ENCODE data around the gene KRTAP5-11. TPM values are rescaled to one million over a fixed set of nuclear protein-coding genes. Genes with fewer than 3 reads are reported as not detected.

Gene KRTAP5-11
- total and polyA plus RNA-seq, 2 experiments from 2014 or later = not detected

DNA sequence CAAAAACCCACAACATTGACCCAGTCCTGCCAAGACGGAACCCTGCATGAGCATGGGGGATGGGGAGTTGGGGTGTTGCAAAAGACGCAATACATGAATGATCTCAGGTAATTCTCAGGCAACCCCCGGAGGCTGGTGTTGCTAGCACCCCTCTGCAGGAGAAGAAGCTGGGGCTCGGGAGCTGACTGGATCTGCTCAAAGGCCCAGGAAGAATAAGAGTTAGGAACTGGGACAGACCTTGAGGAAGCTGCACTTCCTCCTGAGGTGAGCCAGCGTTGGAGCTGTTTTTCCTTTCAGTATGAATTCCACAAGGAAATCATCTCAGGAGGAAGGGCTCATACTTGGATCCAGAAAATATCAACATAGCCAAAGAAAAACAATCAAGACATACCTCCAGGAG lies 34.6 kb downstream of the KRTAP5-11 start, which contains the start of gene KRTAP5-9 (continued):
- TF ChIP-seq, protein P1, sequence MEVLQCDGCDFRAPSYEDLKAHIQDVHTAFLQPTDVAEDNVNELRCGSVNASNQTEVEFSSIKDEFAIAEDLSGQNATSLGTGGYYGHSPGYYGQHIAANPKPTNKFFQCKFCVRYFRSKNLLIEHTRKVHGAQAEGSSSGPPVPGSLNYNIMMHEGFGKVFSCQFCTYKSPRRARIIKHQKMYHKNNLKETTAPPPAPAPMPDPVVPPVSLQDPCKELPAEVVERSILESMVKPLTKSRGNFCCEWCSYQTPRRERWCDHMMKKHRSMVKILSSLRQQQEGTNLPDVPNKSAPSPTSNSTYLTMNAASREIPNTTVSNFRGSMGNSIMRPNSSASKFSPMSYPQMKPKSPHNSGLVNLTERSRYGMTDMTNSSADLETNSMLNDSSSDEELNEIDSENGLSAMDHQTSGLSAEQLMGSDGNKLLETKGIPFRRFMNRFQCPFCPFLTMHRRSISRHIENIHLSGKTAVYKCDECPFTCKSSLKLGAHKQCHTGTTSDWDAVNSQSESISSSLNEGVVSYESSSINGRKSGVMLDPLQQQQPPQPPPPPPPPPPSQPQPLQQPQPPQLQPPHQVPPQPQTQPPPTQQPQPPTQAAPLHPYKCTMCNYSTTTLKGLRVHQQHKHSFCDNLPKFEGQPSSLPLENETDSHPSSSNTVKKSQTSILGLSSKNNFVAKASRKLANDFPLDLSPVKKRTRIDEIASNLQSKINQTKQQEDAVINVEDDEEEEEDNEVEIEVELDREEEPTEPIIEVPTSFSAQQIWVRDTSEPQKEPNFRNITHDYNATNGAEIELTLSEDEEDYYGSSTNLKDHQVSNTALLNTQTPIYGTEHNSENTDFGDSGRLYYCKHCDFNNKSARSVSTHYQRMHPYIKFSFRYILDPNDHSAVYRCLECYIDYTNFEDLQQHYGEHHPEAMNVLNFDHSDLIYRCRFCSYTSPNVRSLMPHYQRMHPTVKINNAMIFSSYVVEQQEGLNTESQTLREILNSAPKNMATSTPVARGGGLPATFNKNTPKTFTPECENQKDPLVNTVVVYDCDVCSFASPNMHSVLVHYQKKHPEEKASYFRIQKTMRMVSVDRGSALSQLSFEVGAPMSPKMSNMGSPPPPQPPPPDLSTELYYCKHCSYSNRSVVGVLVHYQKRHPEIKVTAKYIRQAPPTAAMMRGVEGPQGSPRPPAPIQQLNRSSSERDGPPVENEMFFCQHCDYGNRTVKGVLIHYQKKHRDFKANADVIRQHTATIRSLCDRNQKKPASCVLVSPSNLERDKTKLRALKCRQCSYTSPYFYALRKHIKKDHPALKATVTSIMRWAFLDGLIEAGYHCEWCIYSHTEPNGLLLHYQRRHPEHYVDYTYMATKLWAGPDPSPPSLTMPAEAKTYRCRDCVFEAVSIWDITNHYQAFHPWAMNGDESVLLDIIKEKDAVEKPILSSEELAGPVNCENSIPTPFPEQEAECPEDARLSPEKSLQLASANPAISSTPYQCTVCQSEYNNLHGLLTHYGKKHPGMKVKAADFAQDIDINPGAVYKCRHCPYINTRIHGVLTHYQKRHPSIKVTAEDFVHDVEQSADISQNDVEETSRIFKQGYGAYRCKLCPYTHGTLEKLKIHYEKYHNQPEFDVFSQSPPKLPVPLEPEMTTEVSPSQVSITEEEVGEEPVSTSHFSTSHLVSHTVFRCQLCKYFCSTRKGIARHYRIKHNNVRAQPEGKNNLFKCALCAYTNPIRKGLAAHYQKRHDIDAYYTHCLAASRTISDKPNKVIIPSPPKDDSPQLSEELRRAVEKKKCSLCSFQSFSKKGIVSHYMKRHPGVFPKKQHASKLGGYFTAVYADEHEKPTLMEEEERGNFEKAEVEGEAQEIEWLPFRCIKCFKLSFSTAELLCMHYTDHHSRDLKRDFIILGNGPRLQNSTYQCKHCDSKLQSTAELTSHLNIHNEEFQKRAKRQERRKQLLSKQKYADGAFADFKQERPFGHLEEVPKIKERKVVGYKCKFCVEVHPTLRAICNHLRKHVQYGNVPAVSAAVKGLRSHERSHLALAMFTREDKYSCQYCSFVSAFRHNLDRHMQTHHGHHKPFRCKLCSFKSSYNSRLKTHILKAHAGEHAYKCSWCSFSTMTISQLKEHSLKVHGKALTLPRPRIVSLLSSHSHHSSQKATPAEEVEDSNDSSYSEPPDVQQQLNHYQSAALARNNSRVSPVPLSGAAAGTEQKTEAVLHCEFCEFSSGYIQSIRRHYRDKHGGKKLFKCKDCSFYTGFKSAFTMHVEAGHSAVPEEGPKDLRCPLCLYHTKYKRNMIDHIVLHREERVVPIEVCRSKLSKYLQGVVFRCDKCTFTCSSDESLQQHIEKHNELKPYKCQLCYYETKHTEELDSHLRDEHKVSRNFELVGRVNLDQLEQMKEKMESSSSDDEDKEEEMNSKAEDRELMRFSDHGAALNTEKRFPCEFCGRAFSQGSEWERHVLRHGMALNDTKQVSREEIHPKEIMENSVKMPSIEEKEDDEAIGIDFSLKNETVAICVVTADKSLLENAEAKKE (CRISPR knock-in tag; IDR thresholded peaks at IDR 0.05) = no peak
- TF ChIP-seq, protein P2, sequence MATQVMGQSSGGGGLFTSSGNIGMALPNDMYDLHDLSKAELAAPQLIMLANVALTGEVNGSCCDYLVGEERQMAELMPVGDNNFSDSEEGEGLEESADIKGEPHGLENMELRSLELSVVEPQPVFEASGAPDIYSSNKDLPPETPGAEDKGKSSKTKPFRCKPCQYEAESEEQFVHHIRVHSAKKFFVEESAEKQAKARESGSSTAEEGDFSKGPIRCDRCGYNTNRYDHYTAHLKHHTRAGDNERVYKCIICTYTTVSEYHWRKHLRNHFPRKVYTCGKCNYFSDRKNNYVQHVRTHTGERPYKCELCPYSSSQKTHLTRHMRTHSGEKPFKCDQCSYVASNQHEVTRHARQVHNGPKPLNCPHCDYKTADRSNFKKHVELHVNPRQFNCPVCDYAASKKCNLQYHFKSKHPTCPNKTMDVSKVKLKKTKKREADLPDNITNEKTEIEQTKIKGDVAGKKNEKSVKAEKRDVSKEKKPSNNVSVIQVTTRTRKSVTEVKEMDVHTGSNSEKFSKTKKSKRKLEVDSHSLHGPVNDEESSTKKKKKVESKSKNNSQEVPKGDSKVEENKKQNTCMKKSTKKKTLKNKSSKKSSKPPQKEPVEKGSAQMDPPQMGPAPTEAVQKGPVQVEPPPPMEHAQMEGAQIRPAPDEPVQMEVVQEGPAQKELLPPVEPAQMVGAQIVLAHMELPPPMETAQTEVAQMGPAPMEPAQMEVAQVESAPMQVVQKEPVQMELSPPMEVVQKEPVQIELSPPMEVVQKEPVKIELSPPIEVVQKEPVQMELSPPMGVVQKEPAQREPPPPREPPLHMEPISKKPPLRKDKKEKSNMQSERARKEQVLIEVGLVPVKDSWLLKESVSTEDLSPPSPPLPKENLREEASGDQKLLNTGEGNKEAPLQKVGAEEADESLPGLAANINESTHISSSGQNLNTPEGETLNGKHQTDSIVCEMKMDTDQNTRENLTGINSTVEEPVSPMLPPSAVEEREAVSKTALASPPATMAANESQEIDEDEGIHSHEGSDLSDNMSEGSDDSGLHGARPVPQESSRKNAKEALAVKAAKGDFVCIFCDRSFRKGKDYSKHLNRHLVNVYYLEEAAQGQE (IDR thresholded peaks at IDR 0.05; ENCODE audit: unreplicated experiment) = no peak

DNA sequence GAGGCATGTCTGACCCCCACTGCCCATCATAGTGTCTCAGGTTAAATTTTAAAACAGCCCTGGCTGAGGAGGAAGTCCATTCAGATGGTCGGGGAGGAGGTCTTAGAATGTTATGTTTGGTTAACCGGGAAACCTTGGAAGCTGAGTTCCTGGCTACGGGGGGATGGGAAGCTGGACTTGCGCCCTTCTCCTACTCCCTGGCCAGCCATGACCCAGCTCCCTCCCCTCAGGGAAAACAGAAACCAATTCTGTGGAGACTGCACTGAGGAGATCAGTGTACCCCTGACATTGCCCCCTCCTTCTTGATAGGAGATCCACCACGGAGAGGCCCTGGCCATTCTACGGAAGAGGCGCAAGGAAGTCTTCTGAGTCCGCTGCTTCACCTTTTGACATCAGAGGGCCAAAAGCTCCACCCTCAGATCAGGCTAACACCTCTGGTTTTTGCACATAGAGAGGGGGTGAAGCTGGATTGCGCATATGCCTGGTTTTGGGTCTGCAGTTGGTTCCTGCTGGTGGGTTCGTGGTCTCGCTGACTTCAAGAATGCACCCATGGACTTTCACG lies 37.2 kb downstream of the KRTAP5-11 start:
- H3K4me2 ChIP-seq = no peak overlapping the region
- peaks cover 16% of the 10 kb centered on the region; the same call in 2 of the 3 replicates for H3K36me3 Mint-ChIP-seq (ENCODE audit: low read depth)
- H3K4me1 ChIP-seq (ENCODE audit: insufficient read depth) = peaks cover 10% of the 10 kb centered on the region; the same call in 1 of the 2 replicates
- no peaks in the 10 kb centered on the region for H4K20me1 ChIP-seq (replicated peaks; ENCODE audit: insufficient read depth)
- H3K79me2 ChIP-seq (replicated peaks; ENCODE audit: insufficient read depth) = no peaks in the 10 kb centered on the region
- no peak overlapping the region for H2AFZ ChIP-seq
- no peaks in the 10 kb centered on the region for H3F3A ChIP-seq (replicated peaks; ENCODE audit: low read depth)
- H3K4me3 Mint-ChIP-seq = no peak overlapping the region
- H3K4me3 ChIP-seq = no peak overlapping the region
- peaks cover 6% of the 10 kb centered on the region; the same call in 1 of the 2 replicates for H3K9me2 ChIP-seq (ENCODE audit: insufficient read depth)
- peaks cover 18% of the 10 kb centered on the region for H3K9me3 Mint-ChIP-seq
- H3K4me1 Mint-ChIP-seq = peaks cover 12% of the 10 kb centered on the region
- H3K27ac Mint-ChIP-seq = no peak overlapping the region
- H3K27me3 ChIP-seq (ENCODE audit: insufficient read depth) = no peaks in the 10 kb centered on the region
- no peak for DNase-seq (ENCODE audit: low spot score)
- no peak overlapping the region for H3K27ac ChIP-seq (ENCODE audit: low read depth)
- ATAC-seq = no peak
- H3K36me3 ChIP-seq (ENCODE audit: insufficient read depth) = no peaks in the 10 kb centered on the region
- peaks cover 2% of the 10 kb centered on the region for H3K27me3 Mint-ChIP-seq (ENCODE audit: insufficient read depth, low read depth, poor library complexity)
- TF ChIP-seq ZNF114 (CRISPR knock-in tag; IDR thresholded peaks at IDR 0.05) = no peak
- TF ChIP-seq, protein P1 (CRISPR knock-in tag; IDR thresholded peaks at IDR 0.05) = no peak
- no peak for TF ChIP-seq EZH2phosphoT487 (IDR thresholded peaks at IDR 0.05; ENCODE audit: unreplicated experiment)
- no peak for TF ChIP-seq CREB1 (CRISPR knock-in tag; IDR thresholded peaks at IDR 0.05; ENCODE audit: low read depth)
